Measurements from ENCODE around the gene MORC4.

GRCh38 chrX:106940068-106940467 lies 59.9 kb downstream of the MORC4 start:
- TF ChIP-seq CTCF (IDR thresholded peaks at IDR 0.05 in 4 of 5, conservative IDR thresholded peaks at IDR 0.05 in 1 of 5) (no peak), POLR2A (IDR thresholded peaks at IDR 0.05) (no peak)
